Stimulated activated naive CD8-positive, alpha-beta T cell treated with anti-CD3 and anti-CD28 coated beads, Interleukin-15, Interleukin-2, amounts not matched to agents 100 U/mL and 50 U/mL, for 24 hours (primary cell): ENCODE results near the gene INTS11.

Experiments used
- ATAC-seq: fragments of 150-1000 bp; cut with Tn5 transposase; one replicate; pipeline ENCODE4 v1.10.0; 2021
- DNase-seq: peaks from one replicate; pipeline ENCODE4 v3.0.0; 2021

Gene INTS11

GRCh38 chr1:1262758-1263157 lies 61.7 kb downstream of the INTS11 start:
- DNase-seq (no peak), ATAC-seq (no peak)

DNA sequence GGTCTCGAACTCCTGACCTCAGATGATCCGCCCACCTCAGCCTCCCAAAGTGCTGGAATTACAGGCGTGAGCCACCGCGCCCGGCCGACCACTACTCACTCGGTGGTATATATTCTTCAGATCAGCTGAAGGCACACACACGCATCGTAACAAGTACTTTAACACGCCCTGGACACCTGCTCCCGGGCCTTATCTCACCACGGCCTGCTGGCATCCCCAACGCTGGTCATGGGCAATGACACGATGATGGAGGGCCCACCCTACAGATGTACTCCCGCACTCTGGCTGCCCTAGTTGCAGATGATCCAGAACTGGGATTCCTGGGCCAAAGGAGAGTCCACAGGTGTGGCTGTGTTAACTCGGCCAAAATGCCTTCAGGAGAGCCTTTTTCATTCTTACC lies 62.4 kb downstream of the INTS11 start:
- ATAC-seq (no peak), DNase-seq (no peak)
